K562 (cell line): ENCODE data around the gene RAB24. TPM values are rescaled to one million over a fixed set of nuclear protein-coding genes. Genes with fewer than 3 reads are reported as not detected.
A peak's percentile ranks its signal among the peaks of the same experiment; 100 is the strongest.

Source experiments
- ATAC-seq: fragments of 200-7000 bp; cut with Tn5 transposase; 3 replicates; pipeline ENCODE4 v1.9.1; 2020; ENCODE audit warnings: moderate library complexity
- BruUV-seq: library from RNA; stranded (reverse); fragments of 400-500 nt; replicated peaks from 2 replicates; lab custom pipeline; 2021; lab: Mats Ljungman, UMichigan
- CTCF ChIA-PET: fragments of 300-600 bp; formaldehyde crosslinking; extraction: SDS; loops from one replicate; lab custom pipeline; 2021; ENCODE audit warnings: low intra/inter-chr PET ratio; lab: Yijun Ruan, JAX
- POLR2A ChIA-PET: fragments of 300-600, 350-650 bp; sonication (Branson Sonifier 250); formaldehyde crosslinking; extraction: SDS; loops from one replicate; lab custom pipeline; 2021; ENCODE audit warnings: antibody characterized with exemption, inconsistent platforms; lab: Yijun Ruan, JAX
- DNase-seq, 4 experiments: peaks; one replicate each; pipeline versions ENCODE4 v3.0.0 to v3.0.0-alpha.2; 2011 to 2018; ENCODE audit warnings: low spot score in 3 of 4, mixed read lengths in 3 of 4; ENCODE audit errors: extremely low read depth in 1 of 4
- FAIRE-seq: peaks from 2 replicates; lab custom pipeline; 2011; peaks lifted over from hg19 to GRCh38; lab: Jason Lieb, UNC
- H2AFZ ChIP-seq: 2 replicates; pipeline ENCODE4 v1.6.0; 2011; ENCODE audit warnings: low read depth, low read length, control low read depth, inconsistent platforms
- H3K27ac ChIP-seq: fragments of 200-600 bp; 3 replicates; pipeline ENCODE4 v1.8.0; 2011; ENCODE audit warnings: low read depth, mild to moderate bottlenecking, control low read depth, inconsistent platforms, low read length, moderate library complexity, mixed read lengths; ENCODE audit errors: extremely low read depth
- H3K27me3 ChIP-seq, 2 experiments: fragments of 300-600 bp in 1 of 2; 2 replicates in 1 of 2; 3 replicates in 1 of 2; pipeline versions ENCODE4 v1.6.0 to v1.8.0; 2011; ENCODE audit warnings: inconsistent platforms in 2 of 2, low read length in 2 of 2, mild to moderate bottlenecking in 1 of 2, mixed read lengths in 1 of 2, moderate library complexity in 1 of 2; ENCODE audit not compliant: control insufficient read depth in 2 of 2, insufficient read depth in 2 of 2
- H3K36me3 ChIP-seq: fragments of 300-600 bp; 3 replicates; pipeline ENCODE4 v1.8.0; 2011; ENCODE audit warnings: mild to moderate bottlenecking, low read length, inconsistent platforms; ENCODE audit not compliant: control insufficient read depth, insufficient read depth
- H3K4me1 ChIP-seq, 2 experiments: fragments of 200-600 bp in 1 of 2; replicated peaks in 1 of 2; 2 replicates in 1 of 2; 3 replicates in 1 of 2; pipeline versions ENCODE4 v1.5.1 to v1.8.0; 2011; ENCODE audit warnings: inconsistent platforms in 2 of 2, low read length in 2 of 2, mild to moderate bottlenecking in 1 of 2, mixed read lengths in 1 of 2, moderate library complexity in 1 of 2; ENCODE audit not compliant: control insufficient read depth in 2 of 2, insufficient read depth in 2 of 2
- H3K4me2 ChIP-seq: 2 replicates; pipeline ENCODE4 v1.6.1; 2011; ENCODE audit warnings: low read length, control low read depth, inconsistent platforms, mixed read lengths; ENCODE audit not compliant: insufficient read depth
- H3K4me3 ChIP-seq: fragments of 200-600 bp; sonication (generic), shearing (Covaris generic); 2 replicates; pipeline ENCODE4 v1.5.1; 2016; ENCODE audit warnings: control low read depth, inconsistent platforms
- H3K79me2 ChIP-seq: fragments of 200-600 bp; 3 replicates; pipeline ENCODE4 v1.8.0; 2011; ENCODE audit warnings: low read length, inconsistent platforms; ENCODE audit not compliant: control insufficient read depth, insufficient read depth
- H3K9ac ChIP-seq, 2 experiments: 2 replicates each; pipeline versions ENCODE4 v1.6.0 to v1.6.1; 2011; ENCODE audit warnings: low read depth in 2 of 2, low read length in 2 of 2, control low read depth in 1 of 2, inconsistent platforms in 1 of 2, mild to moderate bottlenecking in 1 of 2, mixed read lengths in 1 of 2; ENCODE audit not compliant: insufficient read depth in 1 of 2
- H3K9me1 ChIP-seq: one replicate; pipeline ENCODE4 v1.6.0; 2011; ENCODE audit warnings: inconsistent platforms, mild to moderate bottlenecking, low read length, moderate library complexity; ENCODE audit not compliant: control insufficient read depth, insufficient read depth
- H3K9me3 ChIP-seq: replicated peaks from 2 replicates; pipeline ENCODE4 v1.5.1; 2011; ENCODE audit warnings: low read depth, low read length, inconsistent platforms; ENCODE audit not compliant: control insufficient read depth, insufficient read depth
- H4K20me1 ChIP-seq: replicated peaks from 2 replicates; pipeline ENCODE4 v1.6.1; 2011; ENCODE audit warnings: low read length, inconsistent platforms, mixed read lengths; ENCODE audit not compliant: control insufficient read depth, insufficient read depth
- HDAC1 ChIP-seq, 2 experiments: fragments of 450-650 bp; IDR thresholded peaks; 2 replicates each; pipeline ENCODE4 v1.6.1; 2016 to 2017; ENCODE audit warnings: inconsistent platforms in 1 of 2, mild to moderate bottlenecking in 1 of 2, moderate library complexity in 1 of 2
- RBFOX2 ChIP-seq: fragments of 200-400 bp; formaldehyde crosslinking; IDR thresholded peaks from 2 replicates; pipeline ENCODE4 v1.6.1; 2017; ENCODE audit warnings: low read depth, mild to moderate bottlenecking, low read length, moderate library complexity
- WGBS: fragments of 100-300 bp; shearing (Covaris generic); methylation state at CpG from one replicate; pipeline ENCODE4 v1.1.6; 2016; ENCODE audit warnings: low coverage, mixed read lengths; ENCODE audit not compliant: insufficient coverage; ENCODE audit errors: missing lambda C conversion rate; 5-methylcytosine and 5-hydroxymethylcytosine counted together
- in situ Hi-C: fragments of 300-500 bp; cut with MboI; formaldehyde crosslinking; loops from 4 replicates; pipeline ENCODE4 v1.15.0; 2018; ENCODE audit warnings: inconsistent platforms, mixed read lengths
- intact Hi-C: fragments of 100-400 bp; cut with micrococcal nuclease; formaldehyde crosslinking; loops from 2 replicates; pipeline ENCODE4 v1.14.2; 2022
- polyA plus RNA-seq, 8 experiments: library from polyadenylated mRNA; depleted of rRNA in 4 of 8; stranded (reverse) in 5 of 8; unstranded in 3 of 8; fragments of >200 nt; fragmentation: Nextera tagmentation in 2 of 8; fragmentation: Illumina TruSeq in 1 of 8; extraction: Ambion mirVana in 2 of 8; extraction: Trizol in 1 of 8; gene quantifications; 2 replicates each; pipeline versions ENCODE4 v1.2.1 to v1.2.3, GENCODE V29; 2011 to 2014; ENCODE audit warnings: inconsistent platforms in 1 of 8, missing spikeins in 1 of 8
- total RNA-seq, 7 experiments: library from RNA; depleted of rRNA in 6 of 7; stranded (reverse); fragments of >200 nt in 6 of 7; fragmentation: Illumina TruSeq in 2 of 7; extraction: Trizol in 2 of 7; gene quantifications; 2 replicates each; pipeline versions ENCODE4 v1.2.1 to v1.2.3, GENCODE V29; 2011 to 2021; ENCODE audit warnings: low replicate concordance in 1 of 7
- TF ChIP-seq, protein P1 (sequence below): sonication (generic); formaldehyde crosslinking; IDR thresholded peaks from 2 replicates; pipeline ENCODE4 v1.8.1; 2023; ENCODE audit warnings: mild to moderate bottlenecking, missing genetic modification reagents

The RAB24 gene
- total and polyA plus RNA-seq, 9 of the 15 experiments (the other 6 are each of a cell fraction or from before 2014, with no cell fraction given), result 13.9 to 107 (median 34.8) TPM

DNA sequence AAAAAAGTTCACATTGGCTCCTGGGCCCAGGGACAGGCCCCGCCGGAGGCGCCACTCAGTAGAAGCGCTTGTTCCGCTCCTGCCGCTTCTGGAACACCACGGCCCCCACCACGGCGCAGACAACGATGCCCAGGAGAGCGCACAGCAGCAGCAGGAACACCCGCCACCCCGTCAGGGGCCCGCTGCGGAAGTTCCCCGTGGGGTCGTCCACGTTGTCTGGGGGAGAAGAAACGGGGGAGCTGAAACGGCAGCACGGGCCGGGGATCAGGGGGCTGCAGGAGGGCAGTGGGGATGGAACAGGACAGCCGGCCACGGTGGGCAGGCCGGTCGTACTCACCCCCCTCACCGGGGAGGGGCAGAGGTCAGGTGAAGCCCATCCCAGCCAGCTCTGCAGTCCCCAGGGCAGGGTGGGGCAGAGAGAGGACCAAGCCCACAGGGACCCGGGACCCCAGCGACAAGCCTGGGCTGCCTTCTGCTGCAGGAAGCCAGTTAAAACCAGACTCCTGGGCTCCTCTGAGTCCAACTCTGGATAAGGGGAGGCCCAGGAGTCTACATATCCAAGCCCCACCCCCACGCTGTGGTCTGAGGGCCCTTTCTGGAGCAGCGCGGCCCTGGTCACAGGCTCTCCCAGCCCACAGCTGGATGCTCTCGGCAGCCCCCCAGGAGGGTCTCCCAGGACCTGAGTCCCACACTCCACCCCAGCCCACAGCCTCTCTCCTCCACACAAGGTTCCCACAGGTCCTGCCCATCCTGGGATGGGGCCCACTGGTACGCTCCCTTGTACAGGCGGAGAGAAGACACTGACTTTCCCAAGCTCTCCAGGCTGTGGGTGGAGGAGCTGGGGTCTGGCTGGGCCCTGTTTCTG is 28.7 kb upstream of the RAB24 start:
- CTCF ChIA-PET, result no interaction called here
- no peaks in the 10 kb centered on the region for H3K27me3 ChIP-seq
- no peak for FAIRE-seq
- peak; percentile 22; the same call in 1 of the 2 replicates for TF ChIP-seq RBFOX2
- no peak for TF ChIP-seq HDAC1 (IDR thresholded peaks at IDR 0.05)
- TF ChIP-seq, protein P1, sequence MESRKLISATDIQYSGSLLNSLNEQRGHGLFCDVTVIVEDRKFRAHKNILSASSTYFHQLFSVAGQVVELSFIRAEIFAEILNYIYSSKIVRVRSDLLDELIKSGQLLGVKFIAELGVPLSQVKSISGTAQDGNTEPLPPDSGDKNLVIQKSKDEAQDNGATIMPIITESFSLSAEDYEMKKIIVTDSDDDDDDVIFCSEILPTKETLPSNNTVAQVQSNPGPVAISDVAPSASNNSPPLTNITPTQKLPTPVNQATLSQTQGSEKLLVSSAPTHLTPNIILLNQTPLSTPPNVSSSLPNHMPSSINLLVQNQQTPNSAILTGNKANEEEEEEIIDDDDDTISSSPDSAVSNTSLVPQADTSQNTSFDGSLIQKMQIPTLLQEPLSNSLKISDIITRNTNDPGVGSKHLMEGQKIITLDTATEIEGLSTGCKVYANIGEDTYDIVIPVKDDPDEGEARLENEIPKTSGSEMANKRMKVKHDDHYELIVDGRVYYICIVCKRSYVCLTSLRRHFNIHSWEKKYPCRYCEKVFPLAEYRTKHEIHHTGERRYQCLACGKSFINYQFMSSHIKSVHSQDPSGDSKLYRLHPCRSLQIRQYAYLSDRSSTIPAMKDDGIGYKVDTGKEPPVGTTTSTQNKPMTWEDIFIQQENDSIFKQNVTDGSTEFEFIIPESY (CRISPR knock-in tag), result peak; percentile 37; the same call in 1 of the 2 replicates
- TF ChIP-seq, all 486 proteins: peak for 2
- no peak for DNase-seq
- H3K4me2 ChIP-seq, result no peak overlapping the region
- POLR2A ChIA-PET, result interaction anchor here (0.7 to 1.7 kb wide), 6 partner anchors 13 to 339 kb away, joined by 3 to 5 read pairs (median 4); partner anchors contain the start of gene LMAN2
- H3K9me1 ChIP-seq, result no peaks in the 10 kb centered on the region
- H3K27ac ChIP-seq, result no peak overlapping the region
- in situ Hi-C loops, result no loop called here
- H3K9ac ChIP-seq, result no peak overlapping the region; a peak in 1 of 4 replicates
- no TSS peak for BruUV-seq
- no peak overlapping the region for H2AFZ ChIP-seq
- no peaks in the 10 kb centered on the region for H3K9me3 ChIP-seq
- peaks cover 84% of the 10 kb centered on the region; the same call in 2 of the 3 replicates for H3K36me3 ChIP-seq
- peaks cover 0 to 7% of the 10 kb centered on the region in 2 experiments; a peak in 1 of 5 replicates for H3K4me1 ChIP-seq
- WGBS, result 96% methylated on average over 26 of the region's 35 CpGs
- no peak overlapping the region for H3K4me3 ChIP-seq
- no peaks in the 10 kb centered on the region for H4K20me1 ChIP-seq
- intact Hi-C loops, result no loop called here
- ATAC-seq, result no peak
- H3K79me2 ChIP-seq, result no peaks in the 10 kb centered on the region
